CD1c-positive myeloid dendritic cell (primary cell): Measurements from ENCODE around the gene AUH.
"Not testable (repeated sequence)": the region's sequence is repeated elsewhere in the genome, so short reads cannot be mapped to it uniquely, and the experiment has no call there.

Experiments used
- DNase-seq: peaks from one replicate; pipeline ENCODE4 v3.0.0-alpha.2; 2016; ENCODE audit errors: extremely low spot score

AUH gene

DNA sequence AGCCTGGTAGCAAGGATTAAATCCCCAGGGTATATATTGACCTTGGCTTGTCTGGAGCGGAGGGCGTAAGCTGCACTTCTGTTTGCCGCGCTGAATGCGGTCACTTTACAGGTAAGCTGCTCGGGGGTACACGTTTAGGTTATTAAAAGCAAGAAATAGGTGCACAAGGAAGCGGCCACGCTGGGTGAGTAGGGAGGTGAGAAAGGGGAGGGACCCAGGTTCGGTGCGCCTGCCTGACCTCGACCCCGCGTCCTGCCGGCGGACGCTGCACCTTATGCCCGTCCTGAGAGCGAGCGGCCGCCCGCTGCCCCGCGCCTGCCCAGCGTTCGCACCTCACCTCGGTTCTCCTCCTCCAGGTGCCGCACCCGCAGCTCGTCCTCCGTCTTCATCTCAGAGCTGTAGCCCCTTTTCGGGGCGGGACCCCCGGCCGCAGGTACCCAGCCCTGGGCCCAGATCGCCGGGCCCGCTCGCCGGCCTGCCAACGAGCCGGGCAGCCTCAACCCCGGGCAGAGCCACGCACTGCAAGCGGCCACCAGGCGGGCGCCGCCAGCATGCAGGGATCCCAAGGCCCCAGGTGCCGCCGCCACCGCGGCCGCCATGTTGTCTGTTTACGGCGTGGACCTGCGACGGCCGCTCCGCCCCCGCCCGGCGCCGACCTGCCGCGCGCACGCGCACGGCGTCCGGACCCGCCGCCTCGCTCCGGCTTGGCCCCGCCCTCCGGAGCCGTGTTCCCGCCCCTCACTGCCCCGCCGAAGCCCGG, at the start of gene AUH:
TSS of gene AUH (minus strand) at position 628 of the 760 bp plus-strand sequence. CDS start at position 599, 29 bp downstream.
- DNase-seq = peak; percentile 91

DNA sequence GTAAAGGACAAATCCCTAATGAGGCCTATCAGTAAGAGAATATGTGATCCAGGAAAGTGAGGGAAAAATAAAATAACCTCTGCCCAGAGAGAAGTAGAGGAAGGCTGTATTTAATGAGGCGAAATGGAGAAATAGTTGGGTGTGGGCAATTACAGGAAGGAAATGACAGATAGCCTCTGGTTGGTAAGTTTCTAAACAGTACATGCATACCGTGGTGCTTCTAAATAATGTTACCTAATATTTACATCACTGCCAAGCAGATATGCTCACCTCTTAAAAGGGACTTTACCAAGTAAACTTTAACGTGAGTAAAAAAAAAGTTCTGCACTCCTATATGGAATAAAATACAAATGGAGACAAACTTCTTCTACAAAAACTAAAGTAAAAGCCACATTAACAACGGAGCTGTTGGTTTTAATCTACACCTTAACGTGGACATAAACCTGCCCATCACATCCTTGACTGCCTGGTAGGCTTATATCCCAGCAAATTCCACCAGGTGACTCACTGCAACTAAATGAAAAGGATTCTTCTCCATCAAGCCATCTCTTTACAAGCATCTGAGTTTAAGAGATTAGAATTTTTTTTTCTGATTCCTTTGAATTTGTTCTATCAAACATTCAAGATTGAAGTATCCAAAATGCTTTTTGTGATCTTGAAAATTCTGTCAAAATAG, 49.5 kb upstream of the AUH start:
- peak; percentile 74 for DNase-seq

GRCh38 chr9:91410161-91410560, 48.4 kb upstream of the AUH start:
- DNase-seq = no peak

DNA sequence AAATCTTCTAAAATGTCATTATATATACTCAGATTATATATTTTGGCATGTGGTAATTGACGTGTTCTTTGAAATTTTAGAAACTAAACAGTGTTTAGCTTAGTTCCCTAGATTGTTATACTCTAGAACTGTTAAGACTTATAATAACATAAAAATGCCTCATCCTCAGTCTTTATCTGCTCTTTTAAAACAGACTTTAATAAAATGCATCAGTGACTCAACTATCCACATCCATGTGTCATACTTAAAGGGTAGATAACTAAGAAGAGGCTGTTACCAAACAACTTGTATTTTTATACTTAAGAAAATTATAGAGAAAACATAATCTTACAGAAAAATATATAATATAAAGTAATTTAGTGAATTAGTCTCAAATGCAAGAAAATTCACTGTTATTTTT, 46.8 kb upstream of the AUH start:
- DNase-seq = no peak

- DNase-seq = peak; percentile 34
Measured at GRCh38 chr9:91407580-91408318, 46.0 kb upstream of the AUH start.

DNA sequence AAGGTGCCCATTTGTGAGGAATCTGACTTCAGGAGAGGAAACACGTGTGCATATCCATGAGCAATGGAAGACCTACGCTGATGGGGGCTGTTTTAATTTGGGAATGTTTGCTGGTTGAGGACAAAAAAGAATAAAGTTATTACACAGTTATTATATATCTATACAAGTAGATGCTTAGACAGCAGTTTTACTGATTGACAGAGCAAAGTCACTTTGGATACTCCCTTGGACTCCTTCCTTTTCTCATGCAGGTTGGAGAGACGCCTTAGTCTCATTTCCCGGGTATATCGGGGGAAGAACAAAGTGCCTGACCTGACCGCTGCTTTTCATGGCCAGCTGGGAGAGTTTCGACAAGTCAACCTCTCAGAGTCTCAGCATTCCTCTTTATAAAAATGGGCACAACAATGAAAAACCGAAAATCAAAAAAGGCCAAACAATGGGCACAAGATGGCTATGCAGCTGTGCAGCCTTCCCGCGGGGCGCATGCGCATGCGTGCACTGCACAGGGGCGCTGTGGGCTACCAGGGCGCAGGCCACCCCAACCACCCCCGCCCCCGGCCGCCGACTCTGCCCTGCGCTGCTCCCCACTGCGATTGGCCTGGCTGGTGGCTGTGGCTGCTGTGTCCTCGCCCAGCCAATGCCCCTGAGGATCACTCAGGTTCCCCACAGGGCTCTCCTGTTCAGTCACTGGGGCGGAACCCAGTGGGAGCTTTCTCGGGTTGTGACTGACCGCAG, 43.8 kb upstream of the AUH start:
- no peak for DNase-seq

GRCh38 chr9:91403665-91404543, 42.2 kb upstream of the AUH start:
- no peak for DNase-seq

DNA sequence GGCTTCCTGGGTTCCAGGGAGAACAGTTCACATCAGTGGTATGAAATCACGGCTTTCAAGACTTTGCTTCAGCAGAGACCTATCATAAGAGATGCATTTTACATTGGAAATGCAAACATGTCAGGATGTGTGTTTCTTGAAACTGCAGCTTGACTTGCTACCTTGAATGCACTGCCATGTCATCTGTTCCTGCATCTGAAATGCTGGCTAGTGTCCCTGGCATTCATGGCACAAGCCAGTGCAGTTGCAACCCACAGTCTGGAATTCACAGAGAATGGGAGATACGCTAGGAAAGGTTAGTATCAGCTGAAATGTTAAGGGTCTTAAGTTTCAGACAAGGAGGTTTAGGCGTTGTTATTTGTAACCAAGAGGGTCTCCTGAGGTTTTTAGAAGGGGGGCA, 37.2 kb upstream of the AUH start:
- DNase-seq = no peak

DNA sequence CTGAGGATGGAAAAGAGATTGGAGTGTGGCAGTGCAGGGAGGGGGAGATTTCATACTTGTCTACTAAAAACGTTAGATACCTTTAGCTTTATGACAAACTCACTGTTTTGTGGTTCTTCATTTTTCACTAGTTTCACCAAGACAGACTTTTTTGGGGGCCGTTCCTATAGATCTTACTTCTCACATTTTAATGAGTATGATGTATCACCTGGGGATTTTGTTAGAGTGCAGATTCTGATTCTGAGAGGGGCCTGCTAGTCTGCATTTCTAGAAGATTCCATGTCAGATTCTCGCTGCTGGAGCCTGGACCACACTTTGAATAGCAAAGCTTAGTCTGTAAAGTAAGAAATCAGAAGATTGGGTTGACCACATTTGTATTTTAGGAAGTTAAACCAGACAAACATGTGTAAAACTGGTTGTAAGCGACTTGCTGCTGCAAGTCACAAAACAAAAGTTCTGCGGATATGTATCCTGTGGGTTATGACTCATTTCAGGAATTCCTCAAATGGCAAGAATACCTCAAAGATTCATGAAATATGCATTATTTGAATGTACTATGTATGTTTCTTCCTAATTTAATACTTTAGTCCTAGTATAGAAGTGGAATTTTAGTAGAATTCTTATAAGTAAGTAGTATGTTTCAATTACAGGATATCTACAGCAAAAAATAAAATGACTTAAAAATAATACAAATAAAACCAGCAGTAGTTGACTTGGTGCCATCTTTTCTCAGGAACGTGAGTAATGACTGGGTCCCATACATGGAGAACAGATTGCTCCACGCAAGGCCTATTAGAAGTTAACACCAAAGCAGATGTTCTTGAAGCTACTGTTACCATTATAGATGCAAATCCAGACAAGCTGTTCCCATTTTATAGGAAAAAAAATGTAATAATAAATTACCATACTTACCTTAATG, 34.1 kb upstream of the AUH start:
- DNase-seq = peak; percentile 88

GRCh38 chr9:91395106-91395552, 33.4 kb upstream of the AUH start:
- peak; percentile 77 for DNase-seq

- no peak for DNase-seq
Measured at GRCh38 chr9:91393826-91394225, 32.1 kb upstream of the AUH start.

DNA sequence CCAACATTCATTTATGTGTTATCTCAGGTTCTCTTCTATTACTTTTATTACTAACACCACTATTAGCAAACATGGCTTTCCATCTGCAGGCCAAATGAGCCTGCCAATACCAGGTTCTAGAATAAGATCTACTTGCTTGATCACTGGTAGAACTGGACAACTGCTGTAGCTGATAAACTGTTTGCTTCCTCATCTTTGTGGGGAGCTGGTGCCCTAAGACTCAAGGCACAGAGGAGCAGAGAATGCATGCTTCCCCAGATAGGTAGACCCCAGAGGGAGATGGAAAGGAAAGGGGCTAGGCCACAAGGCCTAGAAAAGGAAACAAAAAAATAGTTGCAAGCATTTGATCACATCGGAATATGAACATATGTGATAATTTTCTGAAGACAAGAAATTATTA, 30.7 kb upstream of the AUH start:
- no peak for DNase-seq

GRCh38 chr9:91391818-91392217, 30.1 kb upstream of the AUH start:
- no peak for DNase-seq

DNA sequence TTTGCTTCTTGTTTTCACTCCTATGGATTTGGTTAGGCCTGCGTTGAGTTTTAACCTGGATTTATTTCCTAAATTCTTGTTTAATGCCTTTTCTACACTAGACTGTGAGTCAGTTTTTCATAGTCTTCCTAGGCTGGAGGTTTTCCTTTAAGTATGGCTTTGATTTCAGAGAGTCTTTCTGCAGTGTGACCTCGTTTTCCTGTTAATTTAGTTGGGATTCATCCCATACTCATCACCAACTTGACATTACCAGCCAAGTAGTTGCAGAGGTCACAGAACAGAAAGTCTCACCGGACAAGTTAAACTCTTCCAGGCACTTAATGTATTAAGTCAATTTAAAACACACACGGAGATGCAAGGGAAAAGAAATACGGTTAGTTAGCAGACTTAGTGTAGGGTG, 29.7 kb upstream of the AUH start:
- DNase-seq = no peak

DNA sequence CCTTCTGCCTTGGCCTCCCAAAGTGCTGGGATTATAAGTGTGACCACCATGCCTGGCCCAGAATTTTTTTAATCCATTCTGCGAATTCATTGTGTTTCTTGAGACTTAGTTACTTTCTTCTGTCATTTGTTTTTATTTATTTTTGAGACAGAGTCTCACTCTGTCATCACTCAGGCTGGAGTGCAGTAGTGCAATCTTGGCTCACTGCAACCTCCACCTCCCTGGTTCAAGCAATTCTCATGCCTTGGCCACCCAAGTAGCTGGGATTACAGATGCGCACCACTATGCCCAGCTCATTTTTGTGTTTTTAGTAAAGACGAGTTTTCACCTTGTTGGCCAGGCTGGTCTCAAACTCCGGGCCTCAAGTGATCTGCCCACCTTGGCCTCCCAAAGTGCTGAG, 28.0 kb upstream of the AUH start:
- DNase-seq = not testable (repeated sequence)

- no peak for DNase-seq
Measured at GRCh38 chr9:91386765-91387164, 25.0 kb upstream of the AUH start.

DNA sequence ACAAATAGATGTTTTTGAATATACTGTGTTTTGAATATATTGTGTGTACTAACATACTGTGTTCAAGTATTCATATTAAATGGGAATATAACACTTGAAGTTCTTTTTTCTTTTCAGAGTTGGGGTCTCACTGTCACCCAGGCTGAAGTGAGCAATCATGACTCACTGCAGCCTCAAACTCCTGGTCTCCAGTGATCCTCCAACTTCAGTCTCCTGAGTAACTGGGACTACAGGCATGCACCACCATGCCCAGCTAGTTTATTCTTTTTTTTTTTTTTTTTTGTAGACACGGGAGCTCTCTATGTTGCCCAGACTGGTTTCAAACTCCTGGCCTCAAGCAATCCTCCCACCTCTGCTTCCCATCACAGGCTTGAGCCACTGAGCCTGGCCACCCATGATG, 23.2 kb upstream of the AUH start:
- no peak for DNase-seq

DNA sequence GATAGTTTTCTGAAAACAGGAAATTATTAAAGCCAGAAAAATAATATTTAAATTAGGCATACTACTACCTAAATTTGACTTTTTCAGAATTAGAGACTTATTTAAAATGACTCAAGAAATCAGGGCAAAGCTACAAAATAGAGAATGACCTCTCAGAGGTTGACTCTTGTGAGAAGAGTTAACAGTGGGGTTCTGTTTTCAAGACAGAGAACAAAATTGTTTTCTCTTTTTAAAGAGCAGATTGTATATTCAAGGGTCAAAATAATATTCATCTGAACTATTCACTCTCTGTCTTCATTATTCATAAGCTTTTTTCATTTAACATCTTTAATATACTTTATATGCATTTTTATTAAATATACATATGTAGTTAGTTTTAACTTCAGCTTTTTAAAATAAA, 21.9 kb upstream of the AUH start:
- no peak for DNase-seq

DNA sequence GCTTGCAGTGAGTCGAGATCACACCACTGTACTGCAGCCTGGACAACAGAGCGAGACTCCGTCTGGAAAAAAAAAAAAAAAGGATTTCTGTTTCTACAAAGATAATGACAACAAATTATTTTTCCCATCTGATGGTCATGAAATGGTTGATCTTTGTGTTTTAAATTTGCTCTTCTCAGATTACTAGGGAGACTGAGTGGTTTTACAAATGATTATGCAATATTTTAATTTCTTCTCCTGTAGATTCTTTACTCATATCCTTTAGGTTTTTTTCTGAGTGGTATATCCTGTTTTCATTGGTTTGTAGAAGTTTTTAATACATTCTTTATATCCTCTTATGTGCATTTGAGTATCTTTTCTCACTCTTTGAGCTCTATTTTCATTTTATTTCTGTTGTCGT, 20.6 kb upstream of the AUH start:
- no peak for DNase-seq

- peak; percentile 11 for DNase-seq
Measured at GRCh38 chr9:91379426-91379825, 17.7 kb upstream of the AUH start.
